Measurements from ENCODE around the gene ATG3.

ATG3 gene

GRCh38 chr3:112561484-112561733 lies 353 bp downstream of the ATG3 start:
- H3K9me3 ChIP-seq: no peaks in the 10 kb centered on the region
- no peak for DNase-seq
- peak overlapping the region; percentile 90 to 93 for H3K27ac ChIP-seq
- H3K27me3 ChIP-seq: no peaks in the 10 kb centered on the region
- H3K36me3 ChIP-seq: peaks cover 2 to 7% (median 4%) of the 10 kb centered on the region in 3 donors
- peaks cover 0 to 50% (median 19%) of the 10 kb centered on the region in 4 donors for H3K4me1 ChIP-seq
- H3K4me3 ChIP-seq: peak overlapping the region; percentile 70 to 89
- intact Hi-C loops (cut with DNase I; ENCODE audit: low total_unique reads): no loop called here
- TF ChIP-seq CTCF (IDR thresholded peaks at IDR 0.05): no peak

GRCh38 chr3:112560721-112561483 lies 860 bp downstream of the ATG3 start:
- H3K4me3 ChIP-seq: peak overlapping the region; percentile 70 to 89
- peaks cover 0 to 6% (median 4%) of the 10 kb centered on the region in 3 donors for H3K36me3 ChIP-seq
- intact Hi-C loops (cut with DNase I; ENCODE audit: low total_unique reads): no loop called here
- H3K27me3 ChIP-seq: no peaks in the 10 kb centered on the region
- no peaks in the 10 kb centered on the region for H3K9me3 ChIP-seq
- H3K27ac ChIP-seq: peak overlapping the region; percentile 90 to 93
- no peak for TF ChIP-seq CTCF (IDR thresholded peaks at IDR 0.05)
- DNase-seq: peak; percentile 73 to 82
- peaks cover 0 to 50% (median 19%) of the 10 kb centered on the region in 4 donors for H3K4me1 ChIP-seq

- peak overlapping the region; percentile 90 to 93 for H3K27ac ChIP-seq
- peak overlapping the region; percentile 70 to 89 for H3K4me3 ChIP-seq
- H3K36me3 ChIP-seq: peaks cover 0 to 6% (median 4%) of the 10 kb centered on the region in 3 donors
- intact Hi-C loops (cut with DNase I; ENCODE audit: low total_unique reads): no loop called here
- no peaks in the 10 kb centered on the region for H3K9me3 ChIP-seq
- no peak for DNase-seq
- H3K4me1 ChIP-seq: peaks cover 0 to 56% (median 19%) of the 10 kb centered on the region in 4 donors
- no peaks in the 10 kb centered on the region for H3K27me3 ChIP-seq
- no peak for TF ChIP-seq CTCF (IDR thresholded peaks at IDR 0.05)
Measured at GRCh38 chr3:112560307-112560706, 1.5 kb downstream of the ATG3 start.

GRCh38 chr3:112557976-112558375 lies 3.8 kb downstream of the ATG3 start:
- Histone ChIP-seq H3K9me3 (no peaks in the 10 kb centered on the region), H3K4me1 (peaks cover 0 to 46% (median 11%) of the 10 kb centered on the region in 4 donors), H3K4me3 (no peak overlapping the region), H3K36me3 (peaks cover 0 to 6% (median 4%) of the 10 kb centered on the region in 3 donors), H3K27me3 (no peaks in the 10 kb centered on the region), H3K27ac (no peak overlapping the region)
- no peak for DNase-seq
- no peak for TF ChIP-seq CTCF (IDR thresholded peaks at IDR 0.05)
- intact Hi-C loops (cut with DNase I; ENCODE audit: low total_unique reads): no loop called here

GRCh38 chr3:112555535-112556170 lies 6.1 kb downstream of the ATG3 start:
- intact Hi-C loops (cut with DNase I; ENCODE audit: low total_unique reads): no loop called here
- TF ChIP-seq CTCF (IDR thresholded peaks at IDR 0.05): no peak
- Histone ChIP-seq H3K27ac (no peak overlapping the region), H3K4me1 (peaks cover 0 to 40% (median 12%) of the 10 kb centered on the region in 4 donors), H3K36me3 (peaks cover 0 to 6% (median 4%) of the 10 kb centered on the region in 3 donors), H3K9me3 (no peaks in the 10 kb centered on the region), H3K27me3 (no peaks in the 10 kb centered on the region), H3K4me3 (no peak overlapping the region)
- no peak for DNase-seq
